ENCODE data around the gene NKX1-2. TPM values are rescaled to one million over a fixed set of nuclear protein-coding genes. Genes with fewer than 3 reads are reported as not detected.

The NKX1-2 gene
- total and polyA plus RNA-seq, 2 of the 8 experiments (the other 6 are each of a cell fraction or from before 2014, with no cell fraction given) = 12.7 to 34.9 TPM

- Histone ChIP-seq H3K14ac (ENCODE audit: insufficient read length) (no peak overlapping the region), H2AFZ (ENCODE audit: low read length) (no peak overlapping the region), H3K23ac (ENCODE audit: insufficient read length) (no peak overlapping the region), H3K4me3 (ENCODE audit: extremely low read depth in 1 of 4, insufficient read depth in 2 of 4, low read depth in 3 of 4, low read length in 4 of 4) (no peak overlapping the region), H2BK15ac (ENCODE audit: low read length) (no peak overlapping the region), H2AK5ac (ENCODE audit: low read depth, low read length) (peak overlapping the region; percentile 85; the same call in 1 of the 2 replicates), H4K20me1 (replicated peaks in 1 of 2; ENCODE audit: control insufficient read depth in 1 of 2, insufficient read depth in 2 of 2, low read length in 2 of 2) (no peaks in the 10 kb centered on the region), H3K27ac (ENCODE audit: low read depth, low read length) (no peak overlapping the region), H3K4me1 (replicated peaks in 1 of 4; ENCODE audit: control insufficient read depth in 3 of 4, insufficient read depth in 4 of 4, low read length in 3 of 4) (peaks cover 7 to 25% (median 15%) of the 10 kb centered on the region in 4 experiments; a peak in 6 of 7 replicates), H3K4me2 (ENCODE audit: insufficient read depth in 1 of 2, low read depth in 2 of 2, low read length in 2 of 2) (no peak overlapping the region), H2BK12ac (ENCODE audit: low read depth, low read length) (peak overlapping the region; percentile 94; the same call in 1 of the 2 replicates), H3K36me3 (ENCODE audit: control insufficient read depth in 2 of 4, insufficient read depth in 4 of 4, low read length in 3 of 4) (peaks cover under 1 to 5% (median 3%) of the 10 kb centered on the region in 4 experiments; a peak in 7 of 8 replicates), H3K18ac (ENCODE audit: extremely low read depth, low read length) (no peak overlapping the region; the same call in 1 of the 2 replicates), H3K9me3 (ENCODE audit: insufficient read depth in 2 of 2, low read depth in 1 of 2, low read length in 1 of 2) (peaks cover 2% of the 10 kb centered on the region in 2 experiments; a peak in 2 of 4 replicates), H3K56ac (replicated peaks; ENCODE audit: insufficient read length, low read depth, low read length) (no peak overlapping the region), H3K4ac (replicated peaks; ENCODE audit: insufficient read length, low read depth, low read length) (no peak overlapping the region), H3K27me3 (replicated peaks in 1 of 4; ENCODE audit: control insufficient read depth in 3 of 4, extremely low read depth in 1 of 4, insufficient read depth in 3 of 4, low read length in 3 of 4) (no peaks in the 10 kb centered on the region), H3K79me2 (ENCODE audit: control insufficient read depth in 1 of 2, insufficient read depth in 2 of 2, low read length in 2 of 2) (no peaks in the 10 kb centered on the region), H2BK120ac (replicated peaks; ENCODE audit: low read depth, low read length) (no peak overlapping the region), H3K23me2 (ENCODE audit: low read depth, low read length) (no peaks in the 10 kb centered on the region), H4K8ac (ENCODE audit: extremely low read depth, insufficient read depth, low read length) (no peak overlapping the region), H4K5ac (ENCODE audit: insufficient read length, low read depth, low read length) (no peak overlapping the region), H2BK20ac (ENCODE audit: low read length) (no peak overlapping the region), H3K9ac (replicated peaks in 1 of 4; ENCODE audit: extremely low read depth in 1 of 4, low read depth in 3 of 4, low read length in 3 of 4) (no peak overlapping the region), H2BK5ac (ENCODE audit: low read depth, low read length) (no peak overlapping the region), H4K91ac (replicated peaks; ENCODE audit: insufficient read length, low read length) (no peak overlapping the region), H3K79me1 (ENCODE audit: low read depth, low read length) (no peaks in the 10 kb centered on the region; the same call in 1 of the 2 replicates)
- TF ChIP-seq KDM1A (IDR thresholded peaks at IDR 0.05; ENCODE audit: borderline replicate concordance, low read length) (peak; percentile 69; the same call in 1 of the 2 replicates), SRF (IDR thresholded peaks at IDR 0.05; ENCODE audit: low read depth, low read length) (no peak), HDAC2 (IDR thresholded peaks at IDR 0.05; ENCODE audit: borderline replicate concordance in 1 of 2, low read depth in 2 of 2, low read length in 2 of 2) (0 out of 4 replicates have a peak, but pooled peaks of 1 of the 2 experiments have one; percentile 34)
- ChIA-PET CTCF (ENCODE audit: partially characterized antibody) (interaction anchor here (1.0 to 1.4 kb wide), 2 partner anchors 14 to 51 kb away, joined by 3 read pairs; no protein-coding TSS in a partner anchor), POLR2A (ENCODE audit: partially characterized antibody) (interaction anchor here (1.3 to 1.5 kb wide), 2 partner anchors 9 to 12 kb away, joined by 6 to 7 read pairs; no protein-coding TSS in a partner anchor)
- FAIRE-seq (no peak), DNase-seq (ENCODE audit: low read depth in 1 of 2, low spot score in 2 of 2) (no peak)
- 94% methylated on average over 11 of the region's 11 CpGs; no CpG with 5 or more reads in 1 of the 2 experiments for WGBS, 2 experiments (ENCODE audit: extremely low coverage in 1 of 2, insufficient coverage in 1 of 2, insufficient read length in 1 of 2, insufficient replicate concordance in 2 of 2, low coverage in 1 of 2, low lambda C conversion rate in 2 of 2, missing lambda C conversion rate in 1 of 2)
Measured at GRCh38 chr10:124495725-124496124, 45.9 kb upstream of the NKX1-2 start.

All from H1 (cell line).